GM12874 (cell line): ENCODE results near the gene ITGA6.

ENCODE experiments used
- CTCF ChIP-seq: IDR thresholded peaks from 2 replicates; pipeline ENCODE4 v1.5.1; 2011; ENCODE audit warnings: low read depth, mild to moderate bottlenecking, control low read depth, low read length, moderate library complexity; ENCODE audit not compliant: insufficient read depth

ITGA6 gene

GRCh38 chr2:172467382-172467781 is 40.0 kb downstream of the ITGA6 start:
- no peak for TF ChIP-seq CTCF

- no peak for TF ChIP-seq CTCF
Measured at GRCh38 chr2:172470958-172471922, 43.9 kb downstream of the ITGA6 start.

DNA sequence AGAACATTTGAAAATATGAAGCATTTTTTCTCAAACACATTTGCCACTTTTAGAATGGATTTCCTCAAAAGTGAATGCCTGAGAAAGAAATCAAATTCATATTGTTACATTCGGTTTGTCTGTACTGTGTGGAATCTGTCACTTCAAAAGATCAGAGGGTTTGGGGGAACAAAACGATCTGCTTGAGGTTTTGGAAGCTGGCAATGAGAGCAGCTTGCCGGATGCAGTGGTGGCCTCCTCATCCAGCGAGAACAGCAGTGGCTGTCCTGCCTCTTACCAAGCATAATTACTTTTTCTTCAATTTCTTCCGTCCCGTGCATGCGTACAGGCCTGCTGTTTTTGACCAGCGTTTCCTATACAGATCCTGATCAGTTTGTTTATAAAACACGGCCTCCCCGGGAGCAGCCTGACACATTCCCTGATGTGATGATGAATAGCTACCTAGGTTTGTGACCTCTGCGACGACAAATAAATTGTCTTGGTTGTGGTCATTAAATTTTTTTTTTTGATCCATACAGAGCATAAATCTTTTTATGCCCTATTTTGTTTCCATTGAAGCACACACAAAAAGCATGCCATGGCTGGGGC is 45.2 kb downstream of the ITGA6 start:
- TF ChIP-seq CTCF = no peak

GRCh38 chr2:172473167-172473566 is 45.8 kb downstream of the ITGA6 start:
- no peak for TF ChIP-seq CTCF

DNA sequence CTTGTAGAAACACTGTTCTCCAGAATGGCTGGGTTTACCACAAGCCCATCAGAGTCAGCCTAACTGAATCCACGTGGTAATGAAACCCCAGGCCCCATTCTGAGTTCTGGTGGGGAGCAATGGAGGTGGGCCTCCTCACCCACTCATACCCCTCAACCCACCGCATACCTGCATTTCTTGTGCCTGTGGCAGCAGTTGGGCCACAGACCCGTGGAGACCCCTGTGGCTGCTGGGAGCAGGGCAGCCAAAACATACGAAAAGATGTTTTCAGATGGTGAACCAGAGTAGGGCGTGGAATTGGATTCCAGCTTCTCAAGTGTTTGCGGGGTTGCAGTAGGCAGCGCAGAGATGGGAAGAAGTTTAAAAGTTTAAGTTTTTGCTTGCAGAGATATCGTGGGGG is 51.0 kb downstream of the ITGA6 start:
- no peak for TF ChIP-seq CTCF

GRCh38 chr2:172480301-172481218 is 53.2 kb downstream of the ITGA6 start:
- no peak for TF ChIP-seq CTCF

DNA sequence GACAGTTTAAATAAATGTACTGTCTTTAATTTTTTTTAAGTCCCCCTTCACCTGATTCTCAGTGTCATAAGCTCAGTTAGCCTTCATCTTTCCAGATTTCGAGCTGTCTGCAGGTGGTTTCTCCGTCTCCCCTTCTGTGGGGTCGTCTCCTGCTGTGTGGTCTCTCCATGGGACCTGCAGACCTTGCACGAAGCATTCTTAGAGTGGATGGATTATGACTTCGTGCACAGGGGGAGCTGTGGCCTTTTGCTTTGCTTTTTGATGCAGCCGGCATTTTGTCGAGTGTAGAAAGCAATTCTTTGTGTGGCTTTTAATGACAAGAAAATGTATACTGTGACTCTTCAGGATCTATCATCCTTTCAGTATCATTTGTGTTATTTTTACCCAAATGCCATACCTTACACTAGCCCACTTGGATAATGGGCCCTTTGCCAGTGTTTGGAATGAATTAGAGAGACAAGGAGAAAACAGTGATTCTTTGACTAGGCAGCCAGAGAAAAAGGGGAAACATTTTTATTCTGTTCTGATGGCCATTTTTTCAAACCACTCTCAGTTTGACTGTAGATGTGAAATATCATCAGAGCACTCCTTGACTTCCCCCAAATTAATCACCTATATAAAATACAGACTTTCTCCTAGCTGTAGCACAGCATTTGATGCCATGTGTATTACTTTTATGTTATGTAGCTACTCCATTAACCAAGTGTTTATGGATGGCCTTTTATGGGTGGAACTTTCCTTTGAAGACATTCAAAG is 54.3 kb downstream of the ITGA6 start:
- no peak for TF ChIP-seq CTCF
